DND-41 (cell line): ENCODE results near the gene TXLNA.

ENCODE experiments used
- EZH2 ChIP-seq: IDR thresholded peaks from 3 replicates; pipeline ENCODE4 v1.6.1; 2012; ENCODE audit warnings: borderline replicate concordance, low read depth, mild to moderate bottlenecking, moderate library complexity, low read length, inconsistent platforms; ENCODE audit not compliant: severe bottlenecking
- TF ChIP-seq, protein P1 (sequence below): IDR thresholded peaks from 2 replicates; pipeline ENCODE4 v1.5.1; 2012; ENCODE audit warnings: borderline replicate concordance, low read length, moderate library complexity, mild to moderate bottlenecking; ENCODE audit not compliant: poor library complexity, severe bottlenecking; ENCODE audit errors: extremely low read depth

DNA sequence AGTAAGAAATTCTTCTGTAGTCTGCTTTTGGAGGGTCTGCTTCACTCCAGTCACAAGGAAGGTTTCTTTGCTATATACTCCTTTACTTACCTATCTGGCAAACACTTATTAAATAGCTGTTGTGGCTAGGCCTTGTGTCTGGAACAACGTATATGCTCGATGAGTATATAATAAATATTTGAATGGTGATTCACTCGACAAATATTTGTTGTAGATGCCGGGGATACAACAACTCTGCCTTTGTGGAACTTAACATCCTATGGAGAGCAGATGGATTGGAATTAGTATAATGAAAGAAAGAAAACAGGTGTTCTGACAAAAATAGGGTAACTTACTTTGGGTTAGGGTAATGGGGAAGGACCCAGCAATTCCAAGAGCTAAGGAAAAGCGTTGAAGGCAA is 40.5 kb upstream of the TXLNA start:
- TF ChIP-seq, protein P1, sequence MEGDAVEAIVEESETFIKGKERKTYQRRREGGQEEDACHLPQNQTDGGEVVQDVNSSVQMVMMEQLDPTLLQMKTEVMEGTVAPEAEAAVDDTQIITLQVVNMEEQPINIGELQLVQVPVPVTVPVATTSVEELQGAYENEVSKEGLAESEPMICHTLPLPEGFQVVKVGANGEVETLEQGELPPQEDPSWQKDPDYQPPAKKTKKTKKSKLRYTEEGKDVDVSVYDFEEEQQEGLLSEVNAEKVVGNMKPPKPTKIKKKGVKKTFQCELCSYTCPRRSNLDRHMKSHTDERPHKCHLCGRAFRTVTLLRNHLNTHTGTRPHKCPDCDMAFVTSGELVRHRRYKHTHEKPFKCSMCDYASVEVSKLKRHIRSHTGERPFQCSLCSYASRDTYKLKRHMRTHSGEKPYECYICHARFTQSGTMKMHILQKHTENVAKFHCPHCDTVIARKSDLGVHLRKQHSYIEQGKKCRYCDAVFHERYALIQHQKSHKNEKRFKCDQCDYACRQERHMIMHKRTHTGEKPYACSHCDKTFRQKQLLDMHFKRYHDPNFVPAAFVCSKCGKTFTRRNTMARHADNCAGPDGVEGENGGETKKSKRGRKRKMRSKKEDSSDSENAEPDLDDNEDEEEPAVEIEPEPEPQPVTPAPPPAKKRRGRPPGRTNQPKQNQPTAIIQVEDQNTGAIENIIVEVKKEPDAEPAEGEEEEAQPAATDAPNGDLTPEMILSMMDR = no peak
- no peak for TF ChIP-seq EZH2
